ENCODE data around the gene RPTOR.

Gene RPTOR

DNA sequence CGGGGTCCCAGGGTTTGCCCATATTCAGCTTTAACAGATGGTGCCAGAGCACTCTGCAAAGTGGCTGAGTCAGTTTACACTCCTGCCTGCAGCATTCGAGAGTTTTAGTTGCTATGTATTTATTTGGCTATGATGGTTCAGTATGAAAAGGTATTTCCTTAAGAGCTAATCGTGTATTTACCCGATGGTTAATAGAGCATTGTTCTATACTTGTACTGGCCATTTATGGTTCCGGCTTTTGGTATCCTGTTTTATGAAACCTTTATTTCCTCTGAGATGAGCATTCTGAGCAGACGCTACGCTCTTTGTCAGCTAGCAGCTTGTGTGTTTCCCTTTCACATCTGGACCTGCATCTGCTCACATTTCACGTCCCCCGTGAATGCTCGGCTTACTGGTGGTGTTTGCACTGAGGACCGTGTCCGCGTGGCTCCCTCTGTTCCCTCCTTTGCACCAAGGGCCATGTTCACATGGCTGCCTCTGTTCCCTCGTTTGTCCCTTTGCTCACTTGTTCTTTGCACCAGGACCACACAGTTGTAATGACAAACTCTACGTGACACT lies 297.9 kb downstream of the RPTOR start:
- Histone ChIP-seq H3K27me3 (replicated peaks) (no peaks in the 10 kb centered on the region), H3K27ac (no peak overlapping the region), H3K36me3 (replicated peaks) (peaks cover 8% of the 10 kb centered on the region), H3K4me3 (ENCODE audit: low read depth, low read length) (no peak overlapping the region)
- TF ChIP-seq, protein P1, sequence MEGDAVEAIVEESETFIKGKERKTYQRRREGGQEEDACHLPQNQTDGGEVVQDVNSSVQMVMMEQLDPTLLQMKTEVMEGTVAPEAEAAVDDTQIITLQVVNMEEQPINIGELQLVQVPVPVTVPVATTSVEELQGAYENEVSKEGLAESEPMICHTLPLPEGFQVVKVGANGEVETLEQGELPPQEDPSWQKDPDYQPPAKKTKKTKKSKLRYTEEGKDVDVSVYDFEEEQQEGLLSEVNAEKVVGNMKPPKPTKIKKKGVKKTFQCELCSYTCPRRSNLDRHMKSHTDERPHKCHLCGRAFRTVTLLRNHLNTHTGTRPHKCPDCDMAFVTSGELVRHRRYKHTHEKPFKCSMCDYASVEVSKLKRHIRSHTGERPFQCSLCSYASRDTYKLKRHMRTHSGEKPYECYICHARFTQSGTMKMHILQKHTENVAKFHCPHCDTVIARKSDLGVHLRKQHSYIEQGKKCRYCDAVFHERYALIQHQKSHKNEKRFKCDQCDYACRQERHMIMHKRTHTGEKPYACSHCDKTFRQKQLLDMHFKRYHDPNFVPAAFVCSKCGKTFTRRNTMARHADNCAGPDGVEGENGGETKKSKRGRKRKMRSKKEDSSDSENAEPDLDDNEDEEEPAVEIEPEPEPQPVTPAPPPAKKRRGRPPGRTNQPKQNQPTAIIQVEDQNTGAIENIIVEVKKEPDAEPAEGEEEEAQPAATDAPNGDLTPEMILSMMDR (IDR thresholded peaks at IDR 0.05; ENCODE audit: low read depth, low read length, missing control alignments): no peak
- in situ Hi-C loops (cut with HindIII; ENCODE audit: low pct_ligation_motif_present, low sequenced_read_pairs): no loop called here
- no peak for DNase-seq

DNA sequence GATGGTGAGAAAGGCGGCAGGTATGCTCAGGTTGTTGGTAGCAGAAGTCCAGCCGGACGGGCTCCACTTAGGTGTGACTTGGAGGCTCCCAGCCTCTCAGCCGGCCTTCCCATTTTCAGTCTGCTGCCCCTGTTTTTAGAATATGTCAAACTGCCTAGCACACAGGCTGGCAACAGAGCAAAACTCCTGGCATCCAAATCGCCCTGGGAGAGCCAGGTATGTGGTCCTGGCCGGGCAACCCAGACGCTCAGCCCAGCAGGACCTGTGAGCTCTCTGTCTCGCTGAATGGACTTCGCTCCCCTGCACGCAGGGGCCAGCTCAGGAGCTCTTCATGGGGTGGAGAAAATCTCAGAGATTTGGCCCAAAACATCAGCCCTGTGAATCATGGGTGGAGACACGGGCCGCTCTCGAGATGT lies 299.1 kb downstream of the RPTOR start:
- TF ChIP-seq, protein P1 (IDR thresholded peaks at IDR 0.05; ENCODE audit: low read depth, low read length, missing control alignments): no peak
- no peak overlapping the region for H3K4me3 ChIP-seq (ENCODE audit: low read depth, low read length)
- peaks cover 8% of the 10 kb centered on the region for H3K36me3 ChIP-seq (replicated peaks)
- in situ Hi-C loops (cut with HindIII; ENCODE audit: low pct_ligation_motif_present, low sequenced_read_pairs): no loop called here
- no peak for DNase-seq
- no peaks in the 10 kb centered on the region for H3K27me3 ChIP-seq (replicated peaks)
- H3K27ac ChIP-seq: no peak overlapping the region

DNA sequence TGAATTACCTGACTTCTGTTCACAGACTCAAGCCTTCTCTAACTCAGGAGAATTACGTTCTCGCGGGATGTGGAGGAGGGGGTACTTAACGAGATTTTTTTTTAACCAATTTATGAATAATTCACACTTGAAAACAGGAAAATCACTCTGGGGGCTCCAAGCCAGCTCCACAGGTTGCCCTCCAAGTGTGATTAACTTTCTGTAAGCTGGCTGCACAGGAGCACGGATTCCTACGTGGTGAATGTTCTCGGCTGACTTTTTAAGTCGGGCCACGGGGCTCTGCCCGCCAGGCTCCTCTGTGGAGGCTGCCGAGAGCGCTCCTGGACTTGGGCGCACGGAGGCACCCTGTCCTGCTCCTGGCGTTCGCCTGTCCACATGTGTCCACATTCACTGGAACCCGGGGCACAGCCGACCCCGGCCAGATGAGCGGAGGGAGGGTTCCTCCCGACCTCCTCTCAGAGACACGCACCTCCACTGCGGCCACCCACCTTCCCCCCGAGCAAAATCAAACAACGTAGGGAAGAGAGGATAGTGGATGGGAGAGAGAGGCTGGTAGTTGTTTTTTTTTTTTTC lies 299.9 kb downstream of the RPTOR start:
- peaks cover 8% of the 10 kb centered on the region for H3K36me3 ChIP-seq (replicated peaks)
- H3K27me3 ChIP-seq (replicated peaks): no peaks in the 10 kb centered on the region
- TF ChIP-seq, protein P1 (IDR thresholded peaks at IDR 0.05; ENCODE audit: low read depth, low read length, missing control alignments): no peak
- no peak overlapping the region for H3K4me3 ChIP-seq (ENCODE audit: low read depth, low read length)
- DNase-seq: no peak
- no peak overlapping the region for H3K27ac ChIP-seq
- in situ Hi-C loops (cut with HindIII; ENCODE audit: low pct_ligation_motif_present, low sequenced_read_pairs): no loop called here

DNA sequence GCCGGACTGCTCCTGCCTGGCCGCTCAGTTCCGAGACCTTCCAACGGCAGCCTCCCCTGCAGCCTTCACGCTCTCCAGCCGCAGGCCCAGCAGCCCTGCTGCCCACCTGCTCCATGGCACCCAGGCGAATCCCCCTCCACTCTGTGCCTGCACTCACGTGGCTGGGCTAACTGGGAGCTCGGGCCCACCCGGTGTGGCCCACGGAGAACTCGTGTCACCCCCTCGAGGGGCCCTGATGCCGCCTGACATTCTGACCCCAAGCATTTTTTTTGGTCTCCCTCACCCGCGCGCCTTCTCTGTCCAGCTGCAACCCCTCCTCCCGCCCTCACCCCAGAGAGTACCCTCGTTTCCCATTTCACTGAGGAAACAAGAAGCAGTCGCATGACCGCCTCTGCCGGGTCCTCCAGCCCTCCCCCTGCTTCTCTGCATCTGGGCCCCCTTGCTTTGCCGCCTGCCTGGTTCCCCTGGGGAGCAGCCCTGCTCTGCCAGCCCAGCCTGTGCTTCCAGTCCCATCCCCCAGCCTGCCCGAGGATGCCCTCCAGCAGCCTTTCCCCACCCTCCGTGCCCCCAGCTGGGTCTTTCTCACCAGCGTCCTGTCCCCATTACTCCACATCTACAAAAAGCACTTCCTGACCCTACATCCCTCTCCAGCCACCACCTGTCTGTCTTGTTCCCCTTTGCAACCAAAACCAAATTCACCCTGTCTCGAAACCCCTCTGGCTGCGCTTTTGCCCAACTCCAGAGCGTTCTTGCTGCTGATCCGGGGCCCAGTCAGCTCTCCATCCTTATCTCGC lies 300.6 kb downstream of the RPTOR start:
- no peak for DNase-seq
- TF ChIP-seq, protein P1 (IDR thresholded peaks at IDR 0.05; ENCODE audit: low read depth, low read length, missing control alignments): no peak
- in situ Hi-C loops (cut with HindIII; ENCODE audit: low pct_ligation_motif_present, low sequenced_read_pairs): no loop called here

DNA sequence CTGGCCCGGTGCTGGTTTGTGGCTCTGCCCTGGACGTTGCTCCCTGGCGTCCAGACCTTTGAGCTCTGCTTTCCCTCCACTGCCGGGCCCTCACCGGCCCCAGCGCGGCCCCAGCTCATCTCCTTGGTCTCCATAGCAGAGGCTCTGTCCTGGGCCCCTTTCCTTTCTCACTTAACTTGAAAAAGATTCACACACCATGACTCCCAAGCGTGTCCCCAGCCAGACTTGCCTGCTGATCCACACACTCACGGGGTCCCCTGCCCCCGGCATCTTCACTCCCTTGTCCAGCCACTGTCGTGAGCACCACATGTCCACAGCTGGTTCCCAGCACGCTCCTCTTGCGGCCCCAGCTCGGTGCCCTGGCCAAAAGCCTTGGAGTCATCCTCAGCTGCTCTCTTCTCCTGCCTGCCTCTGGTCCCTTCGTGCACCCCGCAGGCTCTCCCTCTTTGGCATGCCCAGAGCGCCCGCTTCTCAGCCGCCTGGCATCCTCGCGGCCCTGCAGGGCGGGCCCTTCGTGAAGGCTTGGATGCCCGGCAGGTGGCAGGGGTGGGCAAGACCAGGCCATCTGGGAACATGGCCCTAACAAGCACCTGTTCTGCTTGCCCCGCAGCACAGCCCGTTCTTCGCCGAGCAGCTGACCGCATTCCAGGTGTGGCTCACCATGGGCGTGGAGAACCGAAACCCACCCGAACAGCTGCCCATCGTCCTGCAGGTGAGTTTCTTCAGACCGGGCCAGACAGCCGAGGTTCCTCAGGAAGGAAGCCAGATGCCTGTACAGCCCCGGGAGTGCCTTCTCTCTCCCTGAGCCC lies 301.4 kb downstream of the RPTOR start:
- Histone ChIP-seq H3K36me3 (replicated peaks) (peaks cover 8% of the 10 kb centered on the region), H3K4me3 (ENCODE audit: low read depth, low read length) (no peak overlapping the region), H3K27ac (no peak overlapping the region), H3K27me3 (replicated peaks) (no peaks in the 10 kb centered on the region)
- DNase-seq: no peak
- TF ChIP-seq, protein P1 (IDR thresholded peaks at IDR 0.05; ENCODE audit: low read depth, low read length, missing control alignments): no peak
- in situ Hi-C loops (cut with HindIII; ENCODE audit: low pct_ligation_motif_present, low sequenced_read_pairs): no loop called here

More for the DNA sequence above, 300.6 kb downstream of the RPTOR start:
- H3K27ac ChIP-seq: no peak overlapping the region
- no peak overlapping the region for H3K4me3 ChIP-seq (ENCODE audit: low read depth, low read length)
- H3K36me3 ChIP-seq (replicated peaks): peaks cover 8% of the 10 kb centered on the region
- no peaks in the 10 kb centered on the region for H3K27me3 ChIP-seq (replicated peaks)
